Upper lobe of left lung (tissue), 6 donors: ENCODE data around the gene IPO8. TPM values are rescaled to one million over a fixed set of nuclear protein-coding genes. Genes with fewer than 3 reads are reported as not detected.
"Not testable (repeated sequence)": the region's sequence is repeated elsewhere in the genome, so short reads cannot be mapped to it uniquely, and the experiment has no call there.

Experiments used
- ATAC-seq, 2 donors: fragments of 200-7000 bp; cut with Tn5 transposase; one replicate each; pipeline ENCODE4 v1.9.1; 2022; ENCODE audit warnings: mild to moderate bottlenecking in 2 of 2, moderate library complexity in 2 of 2; ENCODE audit not compliant: low FRiP score in 2 of 2
- DNase-seq, 2 donors: peaks; one replicate each; pipeline ENCODE4 v3.0.0-alpha.2; 2019 to 2020
- H3K27ac ChIP-seq, 4 donors: fragments of 200-600 bp; sonication (generic); one replicate each; pipeline ENCODE4 v1.5.1; 2016 to 2019
- H3K27me3 ChIP-seq, 4 donors: fragments of 200-600 bp; sonication (generic); one replicate each; pipeline ENCODE4 v1.5.1; 2017 to 2019
- H3K36me3 ChIP-seq, 4 donors: fragments of 200-600 bp; sonication (generic); one replicate each; pipeline ENCODE4 v1.5.1; 2016 to 2019
- H3K4me1 ChIP-seq, 4 donors: fragments of 200-600 bp; sonication (generic); one replicate each; pipeline ENCODE4 v1.5.1; 2018 to 2019
- H3K4me3 ChIP-seq, 4 donors: fragments of 200-600 bp; sonication (generic); one replicate each; pipeline ENCODE4 v1.5.1; 2017 to 2019; ENCODE audit warnings: mild to moderate bottlenecking in 2 of 4, moderate library complexity in 1 of 4
- H3K9me3 ChIP-seq, 4 donors: fragments of 200-600 bp; sonication (generic); one replicate each; pipeline ENCODE4 v1.5.1; 2018 to 2019
- CTCF ChIP-seq, 6 experiments: fragments of 450-650 bp in 4 of 6; fragments of 200-600 bp in 2 of 6; sonication (generic) in 2 of 6; IDR thresholded peaks; one replicate each; pipeline ENCODE4 v1.5.1; 2016 to 2019; ENCODE audit warnings: antibody characterized with exemption in 6 of 6
- EP300 ChIP-seq, 4 donors: sonication (generic); formaldehyde crosslinking; IDR thresholded peaks; one replicate each; pipeline ENCODE4 v1.5.1; 2017; ENCODE audit warnings: antibody characterized with exemption in 4 of 4, control low read depth in 2 of 4
- POLR2A ChIP-seq, 4 donors: fragments of 450-650 bp; IDR thresholded peaks; one replicate each; pipeline ENCODE4 v1.5.1; 2016 to 2017; ENCODE audit warnings: antibody characterized with exemption in 4 of 4, mild to moderate bottlenecking in 2 of 4
- POLR2AphosphoS5 ChIP-seq, 2 donors: sonication (generic); formaldehyde crosslinking; IDR thresholded peaks; one replicate each; pipeline ENCODE4 v1.5.1; 2017; ENCODE audit warnings: antibody characterized with exemption in 2 of 2
- WGBS, 2 donors: methylation state at CpG; one replicate each; pipeline ENCODE4 v1.1.5; 2017 to 2018; 5-methylcytosine and 5-hydroxymethylcytosine counted together
- total RNA-seq, 6 donors: library from RNA; depleted of rRNA in 4 of 6; stranded (reverse); fragments of >200 nt in 4 of 6; gene quantifications; one replicate each; pipeline versions ENCODE4 v1.1.0 to v1.2.1, GENCODE V29; 2016 to 2021
- donor health status: DM: no; HTN: no; CAD: no; lungs with moderate emphysema.
- donor health status: DM: no; HTN: yes; CAD: no; lungs with severe emphysema.

Gene IPO8
- total RNA-seq, 6 donors from 2014 or later = 20.4 to 68.1 (median 48.0) TPM

- ATAC-seq (no peak), DNase-seq (no peak)
- no peak overlapping the region for H3K27ac ChIP-seq
- WGBS, 2 donors = 84 to 92% methylated on average over 5 of the region's 5 CpGs
- TF ChIP-seq POLR2AphosphoS5 (IDR thresholded peaks at IDR 0.05) = no peak
- TF ChIP-seq EP300 (IDR thresholded peaks at IDR 0.05) = no peak
- TF ChIP-seq CTCF (IDR thresholded peaks at IDR 0.05) = no peak
- no peak for TF ChIP-seq POLR2A (IDR thresholded peaks at IDR 0.05)
- no peaks in the 10 kb centered on the region for H3K9me3 ChIP-seq
- H3K27me3 ChIP-seq = no peaks in the 10 kb centered on the region
- H3K36me3 ChIP-seq = no peaks in the 10 kb centered on the region
- no peak overlapping the region for H3K4me3 ChIP-seq
- no peaks in the 10 kb centered on the region for H3K4me1 ChIP-seq
Measured at GRCh38 chr12:30617346-30618016, 78.2 kb downstream of the IPO8 start.

GRCh38 chr12:30614031-30614430, 81.6 kb downstream of the IPO8 start:
- TF ChIP-seq POLR2A (IDR thresholded peaks at IDR 0.05) = no peak
- TF ChIP-seq EP300 (IDR thresholded peaks at IDR 0.05) = no peak
- TF ChIP-seq CTCF (IDR thresholded peaks at IDR 0.05) = no peak
- TF ChIP-seq POLR2AphosphoS5 (IDR thresholded peaks at IDR 0.05) = no peak
- ATAC-seq = no peak
- Histone ChIP-seq H3K9me3 (no peaks in the 10 kb centered on the region), H3K4me3 (no peak overlapping the region), H3K4me1 (no peaks in the 10 kb centered on the region), H3K36me3 (no peaks in the 10 kb centered on the region), H3K27ac (no peak overlapping the region), H3K27me3 (no peaks in the 10 kb centered on the region)
- DNase-seq = no peak

- Histone ChIP-seq H3K4me1 (no peaks in the 10 kb centered on the region), H3K36me3 (no peaks in the 10 kb centered on the region), H3K4me3 (no peak overlapping the region), H3K9me3 (no peaks in the 10 kb centered on the region), H3K27ac (no peak overlapping the region), H3K27me3 (no peaks in the 10 kb centered on the region)
- no peak for DNase-seq
- no peak for ATAC-seq
- TF ChIP-seq EP300 (IDR thresholded peaks at IDR 0.05) (no peak), CTCF (IDR thresholded peaks at IDR 0.05) (no peak), POLR2A (IDR thresholded peaks at IDR 0.05) (no peak), POLR2AphosphoS5 (IDR thresholded peaks at IDR 0.05) (no peak)
- 49 to 54% methylated on average over 2 of the region's 2 CpGs for WGBS, 2 donors
Measured at GRCh38 chr12:30613119-30613830, 82.4 kb downstream of the IPO8 start.

- H3K4me1 ChIP-seq = no peaks in the 10 kb centered on the region
- no peaks in the 10 kb centered on the region for H3K9me3 ChIP-seq
- H3K4me3 ChIP-seq = no peak overlapping the region
- no peaks in the 10 kb centered on the region for H3K27me3 ChIP-seq
- ATAC-seq (no peak), DNase-seq (no peak)
- TF ChIP-seq CTCF (IDR thresholded peaks at IDR 0.05) = no peak
- TF ChIP-seq POLR2A (IDR thresholded peaks at IDR 0.05) = no peak
- TF ChIP-seq POLR2AphosphoS5 (IDR thresholded peaks at IDR 0.05) = no peak
- no peak for TF ChIP-seq EP300 (IDR thresholded peaks at IDR 0.05)
- no peaks in the 10 kb centered on the region for H3K36me3 ChIP-seq
- no peak overlapping the region for H3K27ac ChIP-seq
- WGBS, 2 donors = 82 to 92% methylated on average over 1 of the region's 1 CpG
Measured at GRCh38 chr12:30610718-30611117, 85.0 kb downstream of the IPO8 start.

GRCh38 chr12:30609819-30610218, 85.8 kb downstream of the IPO8 start:
- not testable (repeated sequence) for H3K9me3 ChIP-seq, DNase-seq, H3K4me1 ChIP-seq, H3K36me3 ChIP-seq, H3K27me3 ChIP-seq, ATAC-seq, H3K27ac ChIP-seq, H3K4me3 ChIP-seq

GRCh38 chr12:30604302-30604701, 91.4 kb downstream of the IPO8 start:
- WGBS, 2 donors = 53 to 70% methylated on average over 6 of the region's 6 CpGs
- H3K36me3 ChIP-seq, ATAC-seq, H3K4me1 ChIP-seq, DNase-seq, H3K27me3 ChIP-seq, H3K4me3 ChIP-seq, H3K9me3 ChIP-seq, H3K27ac ChIP-seq: not testable (repeated sequence)
